ENCODE data around the gene CDCA4.

DNA sequence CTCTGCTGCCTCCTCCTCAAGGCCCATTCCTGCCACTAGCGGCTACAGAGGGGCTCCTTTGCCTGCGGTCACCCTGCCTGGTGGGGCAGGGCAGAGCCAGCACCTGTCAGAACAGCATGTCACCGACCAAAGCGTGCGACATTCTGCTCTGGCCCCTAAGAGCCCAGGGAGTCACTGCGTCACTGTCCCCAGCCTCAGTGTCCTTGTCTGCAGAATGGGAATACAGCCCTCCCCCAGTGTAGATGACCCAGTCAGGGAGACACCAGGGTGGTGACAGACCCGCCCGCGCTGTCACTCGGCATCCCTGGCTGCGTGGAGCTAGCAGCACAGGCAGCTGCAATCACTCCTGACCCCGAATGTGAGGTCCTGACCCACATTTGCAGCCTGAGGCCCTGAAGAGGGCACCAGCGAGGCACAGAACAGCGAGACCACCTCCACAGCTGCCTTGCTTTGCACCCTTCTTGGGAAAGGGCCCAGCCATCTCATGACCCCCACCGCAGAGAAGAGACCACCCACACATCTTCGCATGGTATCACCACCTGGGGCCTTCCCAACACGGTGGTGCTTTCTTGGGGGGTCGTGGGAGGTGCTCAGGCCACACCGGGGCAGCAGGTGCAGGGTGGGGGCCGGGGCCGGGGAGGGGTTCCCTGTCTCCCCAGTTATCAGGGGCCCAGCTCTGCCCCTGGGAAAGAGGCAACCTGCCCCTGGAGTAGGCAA is 45.2 kb downstream of the CDCA4 start:
- no peak for TF ChIP-seq POLR2A (IDR thresholded peaks at IDR 0.05)
- TF ChIP-seq, protein P1, sequence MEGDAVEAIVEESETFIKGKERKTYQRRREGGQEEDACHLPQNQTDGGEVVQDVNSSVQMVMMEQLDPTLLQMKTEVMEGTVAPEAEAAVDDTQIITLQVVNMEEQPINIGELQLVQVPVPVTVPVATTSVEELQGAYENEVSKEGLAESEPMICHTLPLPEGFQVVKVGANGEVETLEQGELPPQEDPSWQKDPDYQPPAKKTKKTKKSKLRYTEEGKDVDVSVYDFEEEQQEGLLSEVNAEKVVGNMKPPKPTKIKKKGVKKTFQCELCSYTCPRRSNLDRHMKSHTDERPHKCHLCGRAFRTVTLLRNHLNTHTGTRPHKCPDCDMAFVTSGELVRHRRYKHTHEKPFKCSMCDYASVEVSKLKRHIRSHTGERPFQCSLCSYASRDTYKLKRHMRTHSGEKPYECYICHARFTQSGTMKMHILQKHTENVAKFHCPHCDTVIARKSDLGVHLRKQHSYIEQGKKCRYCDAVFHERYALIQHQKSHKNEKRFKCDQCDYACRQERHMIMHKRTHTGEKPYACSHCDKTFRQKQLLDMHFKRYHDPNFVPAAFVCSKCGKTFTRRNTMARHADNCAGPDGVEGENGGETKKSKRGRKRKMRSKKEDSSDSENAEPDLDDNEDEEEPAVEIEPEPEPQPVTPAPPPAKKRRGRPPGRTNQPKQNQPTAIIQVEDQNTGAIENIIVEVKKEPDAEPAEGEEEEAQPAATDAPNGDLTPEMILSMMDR (IDR thresholded peaks at IDR 0.05): no peak
